WTC11 (cell line): ENCODE results near the gene ZNF709.

Source experiments
- FOXJ3 ChIP-seq: sonication (generic); formaldehyde crosslinking; IDR thresholded peaks from 2 replicates; pipeline ENCODE4 v1.9.0; 2021; ENCODE audit warnings: missing genetic modification reagents, mild to moderate bottlenecking, borderline replicate concordance
- JUN ChIP-seq: sonication (generic); formaldehyde crosslinking; IDR thresholded peaks from 2 replicates; pipeline ENCODE4 v1.8.0; 2023; ENCODE audit warnings: mild to moderate bottlenecking, missing genetic modification reagents
- SMAD3 ChIP-seq: sonication (generic); formaldehyde crosslinking; IDR thresholded peaks from 2 replicates; pipeline ENCODE4 v1.8.0; 2022; ENCODE audit warnings: missing genetic modification reagents, mild to moderate bottlenecking, borderline replicate concordance
- TF ChIP-seq, protein P1 (sequence below): fragments of 200-600 bp; IDR thresholded peaks from 2 replicates; pipeline ENCODE4 v1.8.0; 2022; ENCODE audit warnings: antibody characterized with exemption
- TF ChIP-seq, protein P2 (sequence below): sonication (generic); formaldehyde crosslinking; IDR thresholded peaks from 2 replicates; pipeline ENCODE4 v1.8.1; 2023; ENCODE audit warnings: mild to moderate bottlenecking, missing genetic modification reagents
- TF ChIP-seq, protein P3 (sequence below): fragments of 250-450 bp; sonication (Bioruptor Pico); IDR thresholded peaks from 2 replicates; pipeline ENCODE4 v2.1.2; 2022; ENCODE audit warnings: mild to moderate bottlenecking, moderate library complexity

DNA sequence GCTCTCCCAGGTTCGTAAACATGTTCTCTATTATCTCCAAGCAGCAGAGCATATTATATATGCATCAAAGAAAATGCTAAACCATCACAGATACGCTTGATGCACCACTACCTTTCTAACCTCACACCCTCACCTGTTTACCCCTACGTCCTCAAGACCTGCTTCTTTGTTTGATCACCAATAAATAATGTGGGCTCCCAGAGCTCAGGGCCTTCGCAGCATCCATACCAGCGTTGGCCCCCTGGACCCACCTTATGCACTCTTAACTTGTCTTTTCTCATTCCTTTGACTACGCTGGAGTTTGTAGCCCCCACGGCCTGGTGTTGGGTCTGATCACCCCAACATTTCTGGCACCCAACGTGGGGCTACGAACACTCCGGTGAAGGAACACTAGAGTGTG lies 33.8 kb downstream of the ZNF709 start:
- TF ChIP-seq JUN (CRISPR knock-in tag) (no peak), SMAD3 (no peak), FOXJ3 (CRISPR knock-in tag) (no peak)
- TF ChIP-seq, protein P1, sequence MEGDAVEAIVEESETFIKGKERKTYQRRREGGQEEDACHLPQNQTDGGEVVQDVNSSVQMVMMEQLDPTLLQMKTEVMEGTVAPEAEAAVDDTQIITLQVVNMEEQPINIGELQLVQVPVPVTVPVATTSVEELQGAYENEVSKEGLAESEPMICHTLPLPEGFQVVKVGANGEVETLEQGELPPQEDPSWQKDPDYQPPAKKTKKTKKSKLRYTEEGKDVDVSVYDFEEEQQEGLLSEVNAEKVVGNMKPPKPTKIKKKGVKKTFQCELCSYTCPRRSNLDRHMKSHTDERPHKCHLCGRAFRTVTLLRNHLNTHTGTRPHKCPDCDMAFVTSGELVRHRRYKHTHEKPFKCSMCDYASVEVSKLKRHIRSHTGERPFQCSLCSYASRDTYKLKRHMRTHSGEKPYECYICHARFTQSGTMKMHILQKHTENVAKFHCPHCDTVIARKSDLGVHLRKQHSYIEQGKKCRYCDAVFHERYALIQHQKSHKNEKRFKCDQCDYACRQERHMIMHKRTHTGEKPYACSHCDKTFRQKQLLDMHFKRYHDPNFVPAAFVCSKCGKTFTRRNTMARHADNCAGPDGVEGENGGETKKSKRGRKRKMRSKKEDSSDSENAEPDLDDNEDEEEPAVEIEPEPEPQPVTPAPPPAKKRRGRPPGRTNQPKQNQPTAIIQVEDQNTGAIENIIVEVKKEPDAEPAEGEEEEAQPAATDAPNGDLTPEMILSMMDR = no peak
- TF ChIP-seq, protein P2, sequence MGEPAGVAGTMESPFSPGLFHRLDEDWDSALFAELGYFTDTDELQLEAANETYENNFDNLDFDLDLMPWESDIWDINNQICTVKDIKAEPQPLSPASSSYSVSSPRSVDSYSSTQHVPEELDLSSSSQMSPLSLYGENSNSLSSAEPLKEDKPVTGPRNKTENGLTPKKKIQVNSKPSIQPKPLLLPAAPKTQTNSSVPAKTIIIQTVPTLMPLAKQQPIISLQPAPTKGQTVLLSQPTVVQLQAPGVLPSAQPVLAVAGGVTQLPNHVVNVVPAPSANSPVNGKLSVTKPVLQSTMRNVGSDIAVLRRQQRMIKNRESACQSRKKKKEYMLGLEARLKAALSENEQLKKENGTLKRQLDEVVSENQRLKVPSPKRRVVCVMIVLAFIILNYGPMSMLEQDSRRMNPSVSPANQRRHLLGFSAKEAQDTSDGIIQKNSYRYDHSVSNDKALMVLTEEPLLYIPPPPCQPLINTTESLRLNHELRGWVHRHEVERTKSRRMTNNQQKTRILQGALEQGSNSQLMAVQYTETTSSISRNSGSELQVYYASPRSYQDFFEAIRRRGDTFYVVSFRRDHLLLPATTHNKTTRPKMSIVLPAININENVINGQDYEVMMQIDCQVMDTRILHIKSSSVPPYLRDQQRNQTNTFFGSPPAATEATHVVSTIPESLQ (CRISPR knock-in tag) = no peak
- TF ChIP-seq, protein P3, sequence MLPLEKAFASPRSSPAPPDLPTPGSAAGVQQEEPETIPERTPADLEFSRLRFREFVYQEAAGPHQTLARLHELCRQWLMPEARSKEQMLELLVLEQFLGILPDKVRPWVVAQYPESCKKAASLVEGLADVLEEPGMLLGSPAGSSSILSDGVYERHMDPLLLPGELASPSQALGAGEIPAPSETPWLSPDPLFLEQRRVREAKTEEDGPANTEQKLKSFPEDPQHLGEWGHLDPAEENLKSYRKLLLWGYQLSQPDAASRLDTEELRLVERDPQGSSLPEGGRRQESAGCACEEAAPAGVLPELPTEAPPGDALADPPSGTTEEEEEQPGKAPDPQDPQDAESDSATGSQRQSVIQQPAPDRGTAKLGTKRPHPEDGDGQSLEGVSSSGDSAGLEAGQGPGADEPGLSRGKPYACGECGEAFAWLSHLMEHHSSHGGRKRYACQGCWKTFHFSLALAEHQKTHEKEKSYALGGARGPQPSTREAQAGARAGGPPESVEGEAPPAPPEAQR = no peak
